OCI-LY3 (cell line): ENCODE data around the gene SLC12A8.

Experiments used
- H2AFZ ChIP-seq: fragments of 200-600, 300-600 bp; shearing (Covaris generic); 2 replicates; pipeline ENCODE4 v1.6.0; 2014; ENCODE audit warnings: antibody characterized with exemption, low read depth, low read length
- H3K27ac ChIP-seq: fragments of 200-600, 300-600 bp; sonication (generic); 2 replicates; pipeline ENCODE4 v1.5.1; 2014; ENCODE audit warnings: mild to moderate bottlenecking, low read length, moderate library complexity, mixed read lengths
- H3K27me3 ChIP-seq: fragments of 200-600, 300-600 bp; sonication (generic); 2 replicates; pipeline ENCODE4 v1.6.1; 2014; ENCODE audit warnings: low read depth, low read length, mixed read lengths
- H3K36me3 ChIP-seq: fragments of 200-600, 300-600 bp; sonication (generic); replicated peaks from 2 replicates; pipeline ENCODE3; 2014; ENCODE audit warnings: low read depth, low read length, mixed read lengths
- H3K4me1 ChIP-seq: fragments of 300-600, 200-600 bp; sonication (generic); 2 replicates; pipeline ENCODE4 v1.6.1; 2014; ENCODE audit warnings: low read length, mixed read lengths
- H3K4me2 ChIP-seq: fragments of 200-600, 300-600 bp; sonication (generic); 2 replicates; pipeline ENCODE4 v1.6.1; 2014; ENCODE audit warnings: low read length, mixed read lengths
- H3K4me3 ChIP-seq: fragments of 300-600, 200-600 bp; sonication (generic); 2 replicates; pipeline ENCODE4 v1.5.1; 2014; ENCODE audit warnings: antibody characterized with exemption, mild to moderate bottlenecking, low read length, moderate library complexity
- H3K79me2 ChIP-seq: fragments of 300-600, 200-600 bp; shearing (Covaris generic); 2 replicates; pipeline ENCODE4 v1.6.1; 2014; ENCODE audit warnings: mild to moderate bottlenecking, low read length, mixed read lengths
- H3K9ac ChIP-seq: fragments of 300-600, 200-600 bp; shearing (Covaris generic); 2 replicates; pipeline ENCODE4 v1.6.0; 2014; ENCODE audit warnings: mild to moderate bottlenecking, low read length, moderate library complexity
- H3K9me3 ChIP-seq: fragments of 200-600, 300-600 bp; shearing (Covaris generic); 2 replicates; pipeline ENCODE4 v1.6.1; 2014; ENCODE audit warnings: low read length, mixed read lengths; ENCODE audit not compliant: insufficient read depth
- H4K20me1 ChIP-seq: fragments of 200-600, 300-600 bp; sonication (generic); 2 replicates; pipeline ENCODE4 v1.6.1; 2016; ENCODE audit warnings: low read length, mixed read lengths; ENCODE audit not compliant: insufficient read depth
- CTCF ChIP-seq: fragments of 200-600, 300-600 bp; sonication (generic); IDR thresholded peaks from 2 replicates; pipeline ENCODE4 v1.5.1; 2014; ENCODE audit warnings: antibody characterized with exemption, low read length, low read depth
- EZH2phosphoT487 ChIP-seq: fragments of 200-600 bp; shearing (Covaris generic); IDR thresholded peaks from 2 replicates; pipeline ENCODE4 v1.6.1; 2018; ENCODE audit warnings: antibody characterized with exemption, mixed run types, low read depth

SLC12A8 gene

GRCh38 chr3:125257536-125257935 is 45.0 kb upstream of the SLC12A8 start:
- Histone ChIP-seq H3K36me3 (peaks cover 19% of the 10 kb centered on the region), H3K9ac (no peak overlapping the region), H3K4me1 (peaks cover 7% of the 10 kb centered on the region), H3K4me3 (no peak overlapping the region), H3K9me3 (no peaks in the 10 kb centered on the region), H4K20me1 (peaks cover 12% of the 10 kb centered on the region), H3K27ac (no peak overlapping the region), H3K27me3 (no peaks in the 10 kb centered on the region), H2AFZ (no peak overlapping the region), H3K4me2 (no peak overlapping the region), H3K79me2 (no peaks in the 10 kb centered on the region)
- TF ChIP-seq CTCF (no peak), EZH2phosphoT487 (no peak)

- Histone ChIP-seq H3K27me3 (no peaks in the 10 kb centered on the region), H3K4me3 (no peak overlapping the region), H2AFZ (no peak overlapping the region), H4K20me1 (peaks cover 12% of the 10 kb centered on the region), H3K79me2 (no peaks in the 10 kb centered on the region), H3K27ac (no peak overlapping the region), H3K4me1 (peaks cover 7% of the 10 kb centered on the region), H3K9me3 (no peaks in the 10 kb centered on the region), H3K4me2 (no peak overlapping the region), H3K36me3 (peaks cover 19% of the 10 kb centered on the region), H3K9ac (no peak overlapping the region)
- no peak for TF ChIP-seq EZH2phosphoT487
- TF ChIP-seq CTCF, result no peak
Measured at GRCh38 chr3:125256675-125257074, 44.1 kb upstream of the SLC12A8 start.

GRCh38 chr3:125250973-125251372 is 38.4 kb upstream of the SLC12A8 start:
- Histone ChIP-seq H3K36me3 (no peaks in the 10 kb centered on the region), H3K4me1 (no peaks in the 10 kb centered on the region)
- no peak for TF ChIP-seq CTCF
- TF ChIP-seq EZH2phosphoT487, result no peak

GRCh38 chr3:125246237-125246636 is 33.7 kb upstream of the SLC12A8 start:
- TF ChIP-seq CTCF (no peak), EZH2phosphoT487 (no peak)
- H3K79me2 ChIP-seq, result no peaks in the 10 kb centered on the region
- H3K9me3 ChIP-seq, result no peaks in the 10 kb centered on the region
- no peak overlapping the region for H3K27ac ChIP-seq
- H3K4me2 ChIP-seq, result no peak overlapping the region
- H3K36me3 ChIP-seq, result no peaks in the 10 kb centered on the region
- H3K4me1 ChIP-seq, result no peaks in the 10 kb centered on the region
- H3K9ac ChIP-seq, result no peak overlapping the region
- no peak overlapping the region for H2AFZ ChIP-seq
- no peak overlapping the region for H3K4me3 ChIP-seq
- H3K27me3 ChIP-seq, result no peaks in the 10 kb centered on the region
- 0 out of 2 replicates have a peak, but pooled peaks cover 7% of the 10 kb centered on the region for H4K20me1 ChIP-seq

More at GRCh38 chr3:125250973-125251372, 38.4 kb upstream of the SLC12A8 start:
- no peak overlapping the region for H3K27ac ChIP-seq
- no peak overlapping the region for H3K9ac ChIP-seq
- no peak overlapping the region for H3K4me3 ChIP-seq
- no peak overlapping the region for H2AFZ ChIP-seq
- no peak overlapping the region for H3K4me2 ChIP-seq
- 0 out of 2 replicates have a peak, but pooled peaks cover 7% of the 10 kb centered on the region for H4K20me1 ChIP-seq
- no peaks in the 10 kb centered on the region for H3K9me3 ChIP-seq
- H3K79me2 ChIP-seq, result no peaks in the 10 kb centered on the region
- no peaks in the 10 kb centered on the region for H3K27me3 ChIP-seq
